Retina (tissue), 1 donor: Measurements from ENCODE around the gene FMN1.

Experiments
- DNase-seq: peaks from one replicate; pipeline ENCODE4 v3.0.0-alpha.2; 2016

Gene FMN1

DNA sequence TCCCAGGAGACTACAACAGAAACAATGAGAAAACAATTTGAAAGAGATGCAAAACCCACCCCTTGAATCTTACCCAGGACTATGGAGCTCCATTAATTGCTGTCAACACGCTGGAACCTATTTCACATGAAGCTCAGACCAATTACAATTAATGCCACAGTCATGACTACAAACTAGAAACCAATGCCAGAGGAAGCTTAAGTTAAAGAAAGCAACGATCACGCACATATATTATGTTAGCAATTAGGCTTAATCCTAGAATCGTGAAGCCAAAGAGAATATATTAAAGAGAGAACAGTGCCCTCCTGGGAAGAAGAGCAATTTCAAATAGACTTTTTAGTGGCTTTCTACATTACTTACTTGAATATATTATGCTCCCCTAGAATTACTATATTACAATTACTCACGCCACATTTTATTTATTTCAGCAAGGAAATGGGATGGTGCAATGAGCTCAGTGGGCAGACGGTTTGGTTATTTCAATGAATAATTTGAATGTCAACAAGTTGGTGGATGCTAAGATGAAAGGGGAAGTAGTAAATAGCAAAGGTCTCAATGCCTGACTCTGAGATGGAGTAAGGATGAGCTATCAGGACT is 351.2 kb downstream of the FMN1 start:
- no peak for DNase-seq

GRCh38 chr15:32842081-32842480 is 352.4 kb downstream of the FMN1 start:
- DNase-seq = no peak

DNA sequence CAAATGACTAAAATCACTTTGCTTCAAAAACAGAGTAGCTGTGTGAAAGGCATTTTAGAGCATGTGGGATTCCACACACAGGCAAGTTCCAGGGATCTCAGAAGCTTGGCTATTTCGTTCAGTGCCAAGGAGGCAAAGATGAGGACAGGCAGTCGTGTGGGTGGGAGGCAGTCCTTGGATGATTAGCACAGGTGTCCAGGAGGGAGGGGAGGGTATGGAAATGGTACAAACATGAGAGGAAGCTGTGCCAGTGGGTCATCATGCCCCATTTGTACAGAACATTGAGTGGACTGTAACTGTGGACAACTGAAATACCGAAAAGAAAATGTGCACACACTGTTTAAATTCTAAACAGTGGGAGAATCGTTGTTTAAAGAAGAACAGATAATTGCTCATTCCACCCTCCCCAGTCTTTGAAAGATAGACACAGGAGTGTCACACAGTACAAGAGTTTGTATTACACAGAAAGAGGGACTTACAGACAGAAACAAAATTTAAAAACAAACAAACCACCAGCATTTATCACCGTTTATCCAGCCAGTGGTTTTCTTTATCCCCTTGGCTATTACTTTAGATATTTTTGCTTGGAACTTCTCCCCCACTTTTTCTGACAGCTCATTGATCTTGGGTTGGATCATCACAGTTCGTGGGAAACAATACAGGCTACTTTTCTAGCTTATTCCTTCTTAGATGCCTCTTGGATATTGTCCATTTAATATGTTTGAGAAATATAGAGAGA is 353.8 kb downstream of the FMN1 start:
- no peak for DNase-seq

DNA sequence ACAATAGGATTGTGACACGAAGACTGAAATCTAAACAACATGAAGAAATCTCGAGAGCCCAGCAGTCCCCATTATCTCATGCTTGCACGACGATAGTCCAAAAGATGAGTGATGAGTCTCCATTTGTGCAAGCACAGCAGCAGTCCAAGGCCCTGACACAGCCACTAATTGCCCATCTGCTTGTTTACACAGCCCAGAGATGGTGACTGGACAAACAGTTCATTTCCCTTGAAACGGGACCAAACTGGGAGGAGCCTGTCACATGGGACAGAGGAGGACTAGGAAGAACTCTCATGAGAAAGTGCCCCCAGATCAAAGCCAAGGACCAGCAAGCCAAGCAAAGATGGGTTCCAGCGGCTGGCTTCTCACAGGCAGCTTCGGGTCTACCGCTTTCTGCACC is 355.7 kb downstream of the FMN1 start:
- no peak for DNase-seq

DNA sequence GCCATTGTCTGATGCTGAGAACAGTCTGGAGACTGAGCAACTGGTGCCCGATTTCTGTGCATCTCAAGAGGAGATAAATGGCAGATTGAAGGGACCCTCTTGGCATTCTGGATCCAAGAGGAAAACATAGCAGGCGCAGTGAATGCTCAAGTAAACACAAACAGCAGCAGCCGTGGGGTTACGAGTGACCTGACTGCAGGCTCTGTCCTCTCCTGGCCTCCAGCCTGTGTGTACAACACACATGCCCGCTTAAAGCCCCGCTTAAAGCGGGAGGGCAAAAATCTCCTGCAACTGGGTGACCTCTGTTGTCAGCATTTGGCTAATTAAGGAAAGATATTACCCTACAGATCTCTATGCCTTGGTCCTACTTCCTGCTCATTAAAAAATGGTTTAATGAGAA is 356.2 kb downstream of the FMN1 start:
- DNase-seq = peak; percentile 65

DNA sequence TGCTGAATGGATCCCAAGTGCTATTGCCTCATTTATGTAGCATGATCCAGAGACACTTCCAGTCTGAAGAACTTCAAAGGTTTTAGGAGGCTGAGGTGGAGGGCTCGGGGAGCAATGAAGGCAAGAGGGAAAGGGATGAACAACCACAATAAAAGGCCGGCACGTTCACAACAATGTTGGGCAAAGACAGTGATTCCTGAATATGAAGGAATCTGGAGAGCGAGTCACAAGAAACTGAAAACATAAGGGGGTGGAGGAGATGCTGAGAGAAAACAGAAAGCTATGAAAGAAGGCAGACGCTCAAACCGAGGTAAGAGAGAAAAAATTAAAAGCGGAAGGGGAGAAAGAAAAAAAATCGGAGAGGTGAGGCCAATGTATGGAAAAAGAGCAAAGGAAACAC is 356.6 kb downstream of the FMN1 start:
- no peak for DNase-seq

DNA sequence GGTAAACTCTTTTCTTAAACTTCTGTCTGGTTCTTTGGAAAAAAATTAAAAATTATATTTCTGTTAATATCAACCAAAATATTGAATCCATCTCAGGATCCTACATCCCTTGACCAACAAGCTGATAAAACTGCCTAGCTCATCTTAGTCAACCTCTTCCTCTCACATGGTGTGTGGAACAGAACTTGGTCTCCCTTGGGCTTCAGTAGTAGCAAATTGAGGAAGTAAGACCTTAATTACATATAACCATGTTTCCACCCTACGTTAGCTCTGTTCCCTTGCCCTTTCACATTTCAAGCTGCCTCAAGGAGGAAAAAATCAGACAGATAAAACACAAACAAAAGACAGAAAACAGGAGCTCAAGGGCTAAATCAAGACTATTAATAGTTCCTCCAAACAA is 360.4 kb downstream of the FMN1 start:
- DNase-seq = no peak

DNA sequence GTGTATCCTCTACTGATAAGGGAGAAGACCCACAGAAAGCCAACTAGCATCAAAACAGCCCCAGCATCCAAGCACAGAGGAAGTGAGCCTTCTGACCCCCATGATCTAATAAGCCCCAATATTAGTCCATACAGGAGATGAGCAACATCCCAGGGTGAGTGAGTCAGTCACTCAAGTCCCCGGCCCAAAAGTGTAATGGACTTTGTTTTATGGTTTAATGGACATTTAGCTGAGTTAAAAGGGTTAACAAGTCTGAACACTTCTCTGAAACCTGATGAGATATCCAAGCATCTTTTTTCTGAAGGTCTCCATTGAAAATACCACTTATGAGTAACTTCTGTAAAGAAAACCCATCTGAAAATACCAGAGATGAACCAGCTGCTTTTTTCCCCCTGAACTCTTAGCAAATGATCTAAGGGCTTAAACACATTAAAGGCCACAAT is 361.1 kb downstream of the FMN1 start:
- DNase-seq = no peak

DNA sequence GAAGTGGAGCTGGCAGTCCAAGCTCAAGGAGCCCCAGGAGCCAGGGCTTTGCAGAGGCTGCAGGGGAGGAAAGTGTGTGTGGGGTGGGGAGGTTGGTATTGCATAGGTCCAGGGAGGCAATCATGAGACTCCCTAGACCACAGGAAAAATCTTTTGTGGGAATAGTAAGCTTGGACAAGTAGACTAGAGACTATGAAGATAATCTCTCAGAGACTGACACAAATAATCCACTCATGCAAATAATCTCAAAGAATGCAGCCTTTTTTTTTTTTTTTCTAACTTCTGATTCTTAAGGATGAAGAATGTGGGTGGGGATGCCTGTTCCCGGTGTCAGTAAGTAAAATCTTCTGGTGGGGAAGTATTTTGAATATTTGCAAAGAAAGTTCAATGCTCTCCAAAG is 363.0 kb downstream of the FMN1 start:
- no peak for DNase-seq

DNA sequence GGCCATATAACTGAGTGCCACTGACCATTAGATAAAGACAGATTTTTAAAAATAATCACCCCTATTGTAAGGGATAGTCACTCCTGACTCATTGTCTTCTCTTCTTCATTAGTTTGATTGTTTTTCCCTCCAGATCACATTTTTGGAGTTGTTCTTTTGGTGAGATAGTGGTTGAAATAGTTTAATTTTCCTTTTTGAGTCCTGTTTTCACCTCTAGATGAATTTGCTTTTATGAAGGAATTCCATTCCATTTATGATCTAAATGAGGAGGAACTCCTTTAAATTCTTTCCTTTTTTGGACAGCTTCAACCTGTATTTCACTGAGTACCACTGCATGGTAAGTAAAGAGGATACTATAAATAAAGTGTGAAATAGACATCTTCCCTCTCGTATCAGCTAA is 364.3 kb downstream of the FMN1 start:
- DNase-seq = no peak

- no peak for DNase-seq
These were observed 365.1 kb downstream of the FMN1 start for GRCh38 chr15:32829436-32829835.

DNA sequence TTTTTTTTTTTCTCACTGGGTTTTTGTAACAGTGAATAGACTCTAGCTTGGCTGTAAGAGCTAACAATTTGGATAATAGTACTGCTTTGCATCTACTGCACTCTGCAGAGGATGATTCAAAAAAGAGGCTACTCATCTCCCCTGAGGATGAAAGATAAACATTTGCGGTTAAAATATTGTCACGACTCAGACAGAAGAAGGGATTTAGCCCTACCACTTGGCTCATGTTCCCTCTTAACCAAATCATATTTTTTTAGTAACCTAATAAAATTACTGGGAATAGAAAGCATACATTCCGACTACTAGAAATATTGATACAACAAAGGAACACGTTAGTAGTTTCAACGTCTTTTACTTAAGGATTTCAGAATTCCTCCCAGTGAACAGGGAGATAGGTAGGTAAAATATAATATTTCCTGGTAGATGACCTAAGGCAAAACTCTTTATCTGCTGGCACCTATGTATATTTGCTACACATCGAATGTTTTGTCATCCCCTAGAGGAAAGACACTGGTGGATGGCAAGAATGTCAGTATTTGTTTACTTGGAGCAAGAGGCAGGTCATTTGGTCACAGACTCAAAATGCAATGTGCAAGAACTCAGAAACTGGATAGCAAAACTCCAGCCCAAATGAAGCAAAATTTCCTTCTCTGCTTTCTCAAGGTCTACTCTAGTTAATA is 365.9 kb downstream of the FMN1 start:
- no peak for DNase-seq

DNA sequence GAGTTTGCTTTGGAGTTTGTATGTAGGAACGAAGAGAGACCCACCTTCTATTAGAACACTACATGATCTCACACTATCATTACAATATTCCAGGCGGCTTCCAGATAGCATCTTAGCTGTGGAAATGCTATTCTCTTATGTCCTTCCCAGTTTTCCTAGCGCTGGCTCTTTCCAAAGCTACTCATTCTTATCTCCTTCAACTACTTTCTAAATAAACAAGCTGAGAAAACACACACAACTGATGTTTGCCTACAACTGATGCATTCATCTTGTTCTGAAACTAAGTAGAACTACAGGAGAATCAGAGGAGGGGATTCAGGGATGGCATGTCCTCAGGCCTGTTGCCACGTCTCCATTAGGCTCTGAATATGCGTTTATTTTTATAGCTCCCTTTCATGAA is 367.8 kb downstream of the FMN1 start:
- DNase-seq = no peak

DNA sequence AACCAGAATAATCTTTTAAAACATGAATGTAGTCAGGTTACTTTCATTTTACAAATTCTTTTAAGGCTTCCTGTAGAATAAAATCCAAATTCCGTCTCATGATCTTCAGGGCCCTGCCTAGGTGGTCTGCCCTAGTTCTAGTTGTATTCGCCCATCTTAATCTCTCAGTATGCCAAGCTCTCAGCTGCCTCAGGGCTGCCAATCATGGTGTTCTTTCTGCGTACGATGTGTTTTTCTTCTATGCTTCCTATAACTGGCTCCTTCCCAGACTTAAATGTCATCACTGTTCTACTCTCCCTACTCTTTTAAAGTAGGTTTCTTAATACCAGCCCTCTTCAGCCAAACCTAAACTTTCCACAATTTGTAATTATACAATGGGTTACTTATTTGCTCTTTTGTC is 369.3 kb downstream of the FMN1 start:
- DNase-seq = no peak

DNA sequence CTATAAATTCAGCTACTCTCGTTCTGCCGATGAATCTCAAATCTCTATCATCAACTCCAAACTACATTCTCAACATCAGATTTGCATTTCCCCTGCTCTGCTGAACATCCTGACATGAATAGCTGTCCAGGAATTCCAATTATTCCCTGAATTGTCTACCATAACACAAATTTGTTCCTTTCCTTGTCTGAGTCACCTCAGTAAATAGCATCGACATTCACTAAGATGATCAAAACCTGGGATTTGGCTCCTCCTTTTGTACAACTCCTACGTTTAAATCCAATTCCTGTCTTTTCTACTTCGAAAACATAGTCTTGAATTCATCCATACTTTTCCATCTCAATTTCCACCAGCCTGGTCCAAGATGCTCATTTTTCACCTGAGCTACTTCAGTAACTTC is 369.7 kb downstream of the FMN1 start:
- DNase-seq = no peak

DNA sequence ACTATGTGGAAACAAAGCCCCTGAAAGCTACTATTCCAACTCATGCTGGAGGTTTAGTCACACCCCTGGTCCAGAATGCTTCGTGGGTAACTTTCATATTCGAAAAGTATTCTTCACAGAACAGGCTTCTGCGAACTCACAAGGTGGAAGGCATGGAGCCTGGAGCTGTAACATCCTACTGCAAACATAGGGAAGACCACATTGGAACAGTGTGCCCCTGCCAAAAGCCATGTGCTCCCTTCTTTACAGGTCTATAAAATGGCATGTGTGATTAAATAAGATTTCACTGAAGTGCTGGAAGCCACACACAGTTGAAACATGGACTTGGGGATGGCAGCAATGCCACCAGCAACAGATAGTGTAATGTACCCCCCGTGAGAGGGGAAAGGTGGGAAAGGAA is 370.8 kb downstream of the FMN1 start:
- DNase-seq = no peak

DNA sequence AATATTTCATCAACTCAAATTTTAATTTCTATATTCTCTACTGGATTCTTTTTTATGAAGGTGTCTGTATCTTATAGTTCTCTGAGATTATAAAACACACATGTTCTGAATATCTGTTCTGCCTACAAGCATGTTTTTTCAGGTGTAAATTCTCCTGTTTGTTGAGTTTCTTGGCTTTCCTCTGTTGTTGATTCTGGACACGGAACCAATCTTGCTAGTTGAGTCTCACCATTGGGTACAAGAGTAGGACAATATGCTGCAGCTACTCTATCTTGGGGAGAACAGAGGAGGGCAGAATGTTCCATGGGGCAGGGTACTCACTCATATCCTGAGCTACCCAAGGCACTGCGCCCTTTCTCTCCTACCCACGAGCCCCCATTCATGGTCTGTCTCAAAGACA is 371.8 kb downstream of the FMN1 start:
- no peak for DNase-seq

DNA sequence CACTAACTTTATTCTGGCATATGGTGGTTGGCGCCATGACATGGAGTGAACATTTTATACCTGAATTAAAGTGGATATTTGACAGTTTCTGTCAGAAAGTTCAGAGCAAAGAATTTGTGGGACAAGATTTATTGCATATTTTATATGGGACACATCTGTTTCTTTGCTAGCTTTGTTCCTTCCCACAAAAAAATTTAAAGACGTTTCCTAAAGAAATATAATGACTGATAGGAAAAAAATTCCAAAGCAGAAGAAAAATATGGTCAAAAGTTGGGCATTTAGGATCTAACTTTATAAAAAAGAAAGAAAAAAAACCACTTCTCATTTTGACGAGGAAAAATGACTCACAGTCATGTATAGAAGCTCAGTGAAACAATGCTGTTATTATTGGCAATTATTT is 375.1 kb downstream of the FMN1 start:
- no peak for DNase-seq

DNA sequence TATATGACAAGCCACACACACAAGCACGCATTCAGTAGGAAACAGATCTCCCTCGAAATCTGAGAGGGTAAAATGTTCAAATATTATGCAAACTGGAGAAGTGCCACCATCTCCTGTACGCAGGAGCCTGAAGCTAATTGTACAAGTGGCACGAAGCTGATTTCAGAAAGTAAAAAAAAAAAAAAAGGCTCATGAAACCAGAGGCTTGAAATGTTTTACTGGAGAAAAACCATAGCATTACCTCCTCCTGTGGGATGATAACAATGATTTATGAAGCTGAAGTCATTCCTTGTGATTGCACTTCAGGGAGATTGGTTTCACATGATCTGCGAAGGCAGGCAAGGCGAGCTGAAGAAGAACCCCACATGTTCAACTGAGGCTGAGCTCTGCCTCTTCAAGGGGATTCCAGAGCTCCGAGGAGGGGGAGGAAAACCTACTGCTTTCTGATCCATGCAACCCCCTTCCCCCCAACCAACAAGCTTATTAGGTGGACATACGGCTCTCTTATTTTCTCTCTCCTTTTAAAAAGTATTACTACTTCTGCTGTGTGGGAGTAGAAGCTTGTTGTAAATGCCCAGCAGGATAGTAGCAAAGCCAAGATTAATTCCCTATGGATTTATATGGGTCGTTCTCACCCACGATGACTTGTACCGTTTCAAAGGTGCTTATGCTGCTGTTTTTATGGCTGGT is 375.6 kb downstream of the FMN1 start:
- DNase-seq = no peak

- DNase-seq = no peak
These were observed 376.9 kb downstream of the FMN1 start for GRCh38 chr15:32817577-32817976.

- DNase-seq = no peak
These were observed 387.2 kb downstream of the FMN1 start for GRCh38 chr15:32807331-32807730.

DNA sequence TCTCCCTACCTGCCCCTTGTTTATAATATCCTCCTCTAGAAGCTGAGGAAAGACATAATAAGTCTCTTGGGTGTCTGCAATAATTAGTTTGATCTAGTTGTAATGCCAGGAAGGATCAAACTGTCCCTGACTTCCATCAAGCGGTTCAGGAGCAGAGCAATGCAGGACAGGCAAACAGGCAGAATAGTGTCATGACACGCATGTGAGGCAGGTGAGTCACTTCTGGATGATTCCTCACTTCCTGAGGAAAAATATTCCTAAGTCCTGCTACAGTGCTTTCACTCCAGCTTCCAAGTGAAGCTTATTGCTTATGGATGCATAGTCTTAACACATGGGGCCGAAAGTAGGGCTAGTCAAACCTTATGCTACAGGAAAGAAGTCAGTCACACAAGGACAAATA is 390.9 kb downstream of the FMN1 start:
- no peak for DNase-seq

GRCh38 chr15:32802286-32802936 is 392.1 kb downstream of the FMN1 start:
- no peak for DNase-seq
